Astrocyte of the cerebellum (primary cell): ENCODE data around the gene KIRREL3.

Experiments
- DNase-seq: peaks from one replicate; pipeline ENCODE4 v3.0.0-alpha.2; 2011; ENCODE audit warnings: low read depth
- H3K4me3 ChIP-seq: 2 replicates; pipeline ENCODE4 v1.5.1; 2011; ENCODE audit warnings: mild to moderate bottlenecking, low read depth, low read length, moderate library complexity
- in situ Hi-C: cut with HindIII; loops from 2 replicates; pipeline ENCODE4 v1.10.0; 2017; ENCODE audit warnings: low sequenced_read_pairs
- TF ChIP-seq, protein P1 (sequence below): IDR thresholded peaks from 2 replicates; pipeline ENCODE4 v1.5.1; 2012; ENCODE audit warnings: low read length, low read depth, moderate library complexity, mild to moderate bottlenecking; ENCODE audit errors: missing control alignments

Gene KIRREL3

GRCh38 chr11:126394036-126394435, 606.5 kb downstream of the KIRREL3 start:
- in situ Hi-C loops, result loop anchor here (5.0 kb wide), 1 partner anchor 53 kb away; no protein-coding TSS in a partner anchor
- no peak overlapping the region for H3K4me3 ChIP-seq
- TF ChIP-seq, protein P1, sequence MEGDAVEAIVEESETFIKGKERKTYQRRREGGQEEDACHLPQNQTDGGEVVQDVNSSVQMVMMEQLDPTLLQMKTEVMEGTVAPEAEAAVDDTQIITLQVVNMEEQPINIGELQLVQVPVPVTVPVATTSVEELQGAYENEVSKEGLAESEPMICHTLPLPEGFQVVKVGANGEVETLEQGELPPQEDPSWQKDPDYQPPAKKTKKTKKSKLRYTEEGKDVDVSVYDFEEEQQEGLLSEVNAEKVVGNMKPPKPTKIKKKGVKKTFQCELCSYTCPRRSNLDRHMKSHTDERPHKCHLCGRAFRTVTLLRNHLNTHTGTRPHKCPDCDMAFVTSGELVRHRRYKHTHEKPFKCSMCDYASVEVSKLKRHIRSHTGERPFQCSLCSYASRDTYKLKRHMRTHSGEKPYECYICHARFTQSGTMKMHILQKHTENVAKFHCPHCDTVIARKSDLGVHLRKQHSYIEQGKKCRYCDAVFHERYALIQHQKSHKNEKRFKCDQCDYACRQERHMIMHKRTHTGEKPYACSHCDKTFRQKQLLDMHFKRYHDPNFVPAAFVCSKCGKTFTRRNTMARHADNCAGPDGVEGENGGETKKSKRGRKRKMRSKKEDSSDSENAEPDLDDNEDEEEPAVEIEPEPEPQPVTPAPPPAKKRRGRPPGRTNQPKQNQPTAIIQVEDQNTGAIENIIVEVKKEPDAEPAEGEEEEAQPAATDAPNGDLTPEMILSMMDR, result no peak
- no peak for DNase-seq

DNA sequence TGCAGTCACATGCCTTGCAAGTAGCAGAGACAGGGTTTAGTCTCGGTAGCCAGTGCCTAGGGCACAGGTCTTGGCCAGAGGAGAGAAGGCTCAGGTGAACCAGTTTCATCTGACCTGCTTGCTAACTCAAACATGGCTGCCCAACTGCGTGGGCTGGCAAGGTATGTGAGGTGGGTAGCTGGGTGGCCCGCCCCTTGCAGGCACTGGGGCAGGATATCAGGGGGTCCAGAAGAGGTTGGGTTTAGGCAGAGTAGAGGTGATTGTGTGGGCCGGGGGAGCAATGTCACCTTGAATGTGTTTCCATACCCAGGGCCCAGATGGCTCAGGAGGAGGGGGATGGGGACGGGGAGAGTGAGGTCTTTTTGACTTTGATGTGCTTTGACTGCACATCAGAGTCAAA, 607.4 kb downstream of the KIRREL3 start:
- TF ChIP-seq, protein P1, result no peak
- DNase-seq, result no peak
- in situ Hi-C loops, result loop anchor here (5.0 kb wide), 1 partner anchor 54 kb away; no protein-coding TSS in a partner anchor
- no peak overlapping the region for H3K4me3 ChIP-seq

GRCh38 chr11:126392633-126393013, 607.9 kb downstream of the KIRREL3 start:
- peak; percentile 16 for DNase-seq
- TF ChIP-seq, protein P1, result no peak
- H3K4me3 ChIP-seq, result no peak overlapping the region
- in situ Hi-C loops, result loop anchor here (5.0 kb wide), 1 partner anchor 55 kb away; no protein-coding TSS in a partner anchor

GRCh38 chr11:126391970-126392632, 608.5 kb downstream of the KIRREL3 start:
- TF ChIP-seq, protein P1, result peak; percentile 18
- in situ Hi-C loops, result loop anchor here (5.0 kb wide), 1 partner anchor 55 kb away; no protein-coding TSS in a partner anchor
- H3K4me3 ChIP-seq, result no peak overlapping the region
- no peak for DNase-seq

DNA sequence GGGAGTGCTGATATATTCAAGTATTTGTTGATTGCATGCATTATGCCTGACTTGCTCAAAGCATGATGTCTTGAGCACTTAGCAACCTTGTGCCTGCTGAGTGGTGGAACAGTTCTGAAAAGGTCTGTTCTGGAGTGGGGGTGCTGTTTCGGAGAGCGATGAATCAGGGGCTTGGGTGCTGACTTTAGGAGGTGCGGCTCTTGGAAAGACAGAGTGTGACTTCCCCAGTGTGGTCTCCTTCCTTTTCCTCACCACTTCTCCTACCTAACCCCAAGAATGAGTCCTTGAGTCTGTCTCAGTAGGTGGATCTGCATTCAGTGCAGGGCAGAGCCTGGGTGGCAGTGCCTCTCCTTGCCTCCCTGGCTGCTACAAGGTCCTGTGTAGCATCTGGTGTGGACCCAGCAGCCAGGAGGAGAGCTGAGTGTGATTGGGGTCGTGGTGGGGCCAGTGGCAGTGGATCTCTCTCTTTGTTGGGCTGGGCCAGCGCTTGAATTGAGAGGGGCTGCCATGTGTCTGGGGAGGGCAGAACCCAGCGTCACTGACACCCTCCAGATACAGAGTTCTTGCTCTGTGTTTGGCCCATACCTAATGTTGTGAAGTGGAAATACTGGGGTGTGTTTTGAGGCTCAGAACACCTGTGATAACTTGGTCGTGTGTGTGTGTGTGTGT, 609.1 kb downstream of the KIRREL3 start:
- no peak for DNase-seq
- TF ChIP-seq, protein P1, result no peak
- in situ Hi-C loops, result loop anchor here (5.0 kb wide), 1 partner anchor 56 kb away; no protein-coding TSS in a partner anchor
- no peak overlapping the region for H3K4me3 ChIP-seq

GRCh38 chr11:126390272-126390867, 610.2 kb downstream of the KIRREL3 start:
- TF ChIP-seq, protein P1, result no peak
- in situ Hi-C loops, result loop anchor here (5.0 kb wide), 1 partner anchor 57 kb away; no protein-coding TSS in a partner anchor
- no peak for DNase-seq
- no peak overlapping the region for H3K4me3 ChIP-seq
